ENCODE results near the gene TMEM245.

- TF ChIP-seq, protein P1, sequence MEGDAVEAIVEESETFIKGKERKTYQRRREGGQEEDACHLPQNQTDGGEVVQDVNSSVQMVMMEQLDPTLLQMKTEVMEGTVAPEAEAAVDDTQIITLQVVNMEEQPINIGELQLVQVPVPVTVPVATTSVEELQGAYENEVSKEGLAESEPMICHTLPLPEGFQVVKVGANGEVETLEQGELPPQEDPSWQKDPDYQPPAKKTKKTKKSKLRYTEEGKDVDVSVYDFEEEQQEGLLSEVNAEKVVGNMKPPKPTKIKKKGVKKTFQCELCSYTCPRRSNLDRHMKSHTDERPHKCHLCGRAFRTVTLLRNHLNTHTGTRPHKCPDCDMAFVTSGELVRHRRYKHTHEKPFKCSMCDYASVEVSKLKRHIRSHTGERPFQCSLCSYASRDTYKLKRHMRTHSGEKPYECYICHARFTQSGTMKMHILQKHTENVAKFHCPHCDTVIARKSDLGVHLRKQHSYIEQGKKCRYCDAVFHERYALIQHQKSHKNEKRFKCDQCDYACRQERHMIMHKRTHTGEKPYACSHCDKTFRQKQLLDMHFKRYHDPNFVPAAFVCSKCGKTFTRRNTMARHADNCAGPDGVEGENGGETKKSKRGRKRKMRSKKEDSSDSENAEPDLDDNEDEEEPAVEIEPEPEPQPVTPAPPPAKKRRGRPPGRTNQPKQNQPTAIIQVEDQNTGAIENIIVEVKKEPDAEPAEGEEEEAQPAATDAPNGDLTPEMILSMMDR (IDR thresholded peaks at IDR 0.05; ENCODE audit: low read depth, low read length) = no peak
- no peak for TF ChIP-seq POLR2A (IDR thresholded peaks at IDR 0.05; ENCODE audit: extremely low read depth, insufficient read length)
Measured at GRCh38 chr9:109005678-109006077, 114.1 kb downstream of the TMEM245 start.
